HG02973 (cell line): ENCODE data around the gene KIAA0513.
A peak's percentile ranks its signal among the peaks of the same experiment; 100 is the strongest.
"Not testable (repeated sequence)": the region's sequence is repeated elsewhere in the genome, so short reads cannot be mapped to it uniquely, and the experiment has no call there.

Experiments
- ATAC-seq: cut with Tn5 transposase; IDR thresholded peaks from one replicate; pipeline ENCODE4 v1.9.1; 2021; ENCODE audit warnings: moderate library complexity; ENCODE audit not compliant: unreplicated experiment

The KIAA0513 gene

GRCh38 chr16:85105475-85105874 is 77.9 kb downstream of the KIAA0513 start:
- no peak for ATAC-seq

- no peak for ATAC-seq
Measured at GRCh38 chr16:85107083-85107482, 79.5 kb downstream of the KIAA0513 start.

GRCh38 chr16:85107532-85107931 is 79.9 kb downstream of the KIAA0513 start:
- ATAC-seq = no peak

GRCh38 chr16:85110105-85110504 is 82.5 kb downstream of the KIAA0513 start:
- ATAC-seq = no peak

- no peak for ATAC-seq
Measured at GRCh38 chr16:85111184-85111583, 83.6 kb downstream of the KIAA0513 start.

- no peak for ATAC-seq
Measured at GRCh38 chr16:85112364-85112763, 84.8 kb downstream of the KIAA0513 start, which contains the start of gene CIBAR2. CIBAR2 (minus strand) TSS chr16:85112472; CDS start chr16:85112352, 120 bp downstream.

- no peak for ATAC-seq
Measured at GRCh38 chr16:85113168-85113733, 85.7 kb downstream of the KIAA0513 start.

GRCh38 chr16:85113913-85114312 is 86.3 kb downstream of the KIAA0513 start:
- ATAC-seq = no peak

GRCh38 chr16:85114909-85115567 is 87.4 kb downstream of the KIAA0513 start:
- ATAC-seq = peak; percentile 51

- ATAC-seq = no peak
Measured at GRCh38 chr16:85117418-85117817, 89.8 kb downstream of the KIAA0513 start.

GRCh38 chr16:85120006-85120340 is 92.4 kb downstream of the KIAA0513 start:
- ATAC-seq = no peak

- ATAC-seq = not testable (repeated sequence)
Measured at GRCh38 chr16:85123441-85123840, 95.8 kb downstream of the KIAA0513 start.

- ATAC-seq = no peak
Measured at GRCh38 chr16:85123891-85124635, 96.5 kb downstream of the KIAA0513 start.

GRCh38 chr16:85124636-85125346 is 97.2 kb downstream of the KIAA0513 start:
- no peak for ATAC-seq

- ATAC-seq = no peak
Measured at GRCh38 chr16:85125570-85126393, 98.2 kb downstream of the KIAA0513 start.

GRCh38 chr16:85126394-85126704 is 98.8 kb downstream of the KIAA0513 start:
- no peak for ATAC-seq

GRCh38 chr16:85126705-85127378 is 99.2 kb downstream of the KIAA0513 start:
- ATAC-seq = no peak

GRCh38 chr16:85127379-85127723 is 99.8 kb downstream of the KIAA0513 start:
- no peak for ATAC-seq

- ATAC-seq = no peak
Measured at GRCh38 chr16:85128079-85128837, 100.7 kb downstream of the KIAA0513 start.
